ENCODE measurements around the gene XRCC3.

Gene XRCC3

GRCh38 chr14:103709814-103710213, 5.4 kb downstream of the XRCC3 start:
- Histone ChIP-seq H4K5ac (ENCODE audit: low read length) (no peak overlapping the region), H3K27ac (ENCODE audit: low read depth, low read length) (no peak overlapping the region), H2BK15ac (replicated peaks; ENCODE audit: low read depth) (no peak overlapping the region), H3K79me2 (ENCODE audit: control insufficient read depth, insufficient read depth, low read length) (peaks cover 6% of the 10 kb centered on the region), H3K27me3 (ENCODE audit: insufficient read depth, low read length, poor library complexity) (no peaks in the 10 kb centered on the region), H3K56ac (ENCODE audit: low read length) (no peak overlapping the region), H3K4ac (ENCODE audit: low read depth, low read length) (no peak overlapping the region), H3K4me3 (ENCODE audit: low read length) (no peak overlapping the region), H2AK5ac (ENCODE audit: low read length) (no peak overlapping the region), H4K8ac (ENCODE audit: low read depth, low read length) (no peak overlapping the region), H3K18ac (ENCODE audit: low read length) (no peak overlapping the region), H3K23ac (ENCODE audit: low read length) (no peak overlapping the region), H3K36me3 (ENCODE audit: control insufficient read depth, insufficient read depth, low read length) (peaks cover 5% of the 10 kb centered on the region), H3K9ac (ENCODE audit: low read length) (no peak overlapping the region), H3K4me2 (ENCODE audit: low read length) (no peak overlapping the region), H2BK5ac (ENCODE audit: low read length) (no peak overlapping the region), H3K79me1 (ENCODE audit: low read length) (peaks cover 8% of the 10 kb centered on the region), H2BK120ac (ENCODE audit: low read depth, low read length) (no peak overlapping the region), H3K4me1 (ENCODE audit: control insufficient read depth, low read depth, low read length) (peaks cover 3% of the 10 kb centered on the region)
- no peak for DNase-seq
- no CpG with 5 or more reads among the region's 15 CpGs for WGBS (ENCODE audit: extremely low coverage, insufficient coverage, low lambda C conversion rate)

GRCh38 chr14:103708750-103709187, 6.5 kb downstream of the XRCC3 start:
- Histone ChIP-seq H3K4me1 (ENCODE audit: control insufficient read depth, low read depth, low read length) (peaks cover 3% of the 10 kb centered on the region), H3K56ac (ENCODE audit: low read length) (no peak overlapping the region), H3K9ac (ENCODE audit: low read length) (no peak overlapping the region), H3K27me3 (ENCODE audit: insufficient read depth, low read length, poor library complexity) (no peaks in the 10 kb centered on the region), H3K4me3 (ENCODE audit: low read length) (no peak overlapping the region), H4K8ac (ENCODE audit: low read depth, low read length) (no peak overlapping the region), H2BK120ac (ENCODE audit: low read depth, low read length) (no peak overlapping the region), H3K79me2 (ENCODE audit: control insufficient read depth, insufficient read depth, low read length) (peaks cover 2% of the 10 kb centered on the region), H3K18ac (ENCODE audit: low read length) (no peak overlapping the region), H3K4ac (ENCODE audit: low read depth, low read length) (no peak overlapping the region), H3K79me1 (ENCODE audit: low read length) (peaks cover 5% of the 10 kb centered on the region), H3K27ac (ENCODE audit: low read depth, low read length) (no peak overlapping the region), H3K23ac (ENCODE audit: low read length) (no peak overlapping the region), H2AK5ac (ENCODE audit: low read length) (no peak overlapping the region), H3K36me3 (ENCODE audit: control insufficient read depth, insufficient read depth, low read length) (peaks cover 7% of the 10 kb centered on the region), H2BK15ac (replicated peaks; ENCODE audit: low read depth) (no peak overlapping the region), H4K5ac (ENCODE audit: low read length) (no peak overlapping the region), H2BK5ac (ENCODE audit: low read length) (no peak overlapping the region), H3K4me2 (ENCODE audit: low read length) (no peak overlapping the region)
- WGBS (ENCODE audit: extremely low coverage, insufficient coverage, low lambda C conversion rate) = no CpG with 5 or more reads among the region's 18 CpGs
- no peak for DNase-seq

- Histone ChIP-seq H3K36me3 (ENCODE audit: control insufficient read depth, insufficient read depth, low read length) (peaks cover 11% of the 10 kb centered on the region), H3K4me3 (ENCODE audit: low read length) (no peak overlapping the region), H4K5ac (ENCODE audit: low read length) (no peak overlapping the region), H3K4me2 (ENCODE audit: low read length) (no peak overlapping the region), H2BK120ac (ENCODE audit: low read depth, low read length) (no peak overlapping the region), H2AK5ac (ENCODE audit: low read length) (no peak overlapping the region), H3K79me2 (ENCODE audit: control insufficient read depth, insufficient read depth, low read length) (no peaks in the 10 kb centered on the region), H3K4ac (ENCODE audit: low read depth, low read length) (no peak overlapping the region), H2BK5ac (ENCODE audit: low read length) (no peak overlapping the region), H2BK15ac (replicated peaks; ENCODE audit: low read depth) (no peak overlapping the region), H3K23ac (ENCODE audit: low read length) (no peak overlapping the region), H3K79me1 (ENCODE audit: low read length) (peaks cover 2% of the 10 kb centered on the region), H3K4me1 (ENCODE audit: control insufficient read depth, low read depth, low read length) (peaks cover 3% of the 10 kb centered on the region), H3K18ac (ENCODE audit: low read length) (no peak overlapping the region), H3K9ac (ENCODE audit: low read length) (no peak overlapping the region), H3K27ac (ENCODE audit: low read depth, low read length) (no peak overlapping the region), H4K8ac (ENCODE audit: low read depth, low read length) (no peak overlapping the region), H3K27me3 (ENCODE audit: insufficient read depth, low read length, poor library complexity) (no peaks in the 10 kb centered on the region), H3K56ac (ENCODE audit: low read length) (no peak overlapping the region)
- WGBS (ENCODE audit: extremely low coverage, insufficient coverage, low lambda C conversion rate) = no CpG with 5 or more reads among the region's 29 CpGs
- no peak for DNase-seq
Measured at GRCh38 chr14:103707329-103708263, 7.7 kb downstream of the XRCC3 start.

GRCh38 chr14:103706551-103707328, 8.5 kb downstream of the XRCC3 start:
- H3K4me2 ChIP-seq (ENCODE audit: low read length) = no peak overlapping the region
- no peak overlapping the region for H2BK5ac ChIP-seq (ENCODE audit: low read length)
- no peak overlapping the region for H4K8ac ChIP-seq (ENCODE audit: low read depth, low read length)
- no peak overlapping the region for H3K9ac ChIP-seq (ENCODE audit: low read length)
- no peaks in the 10 kb centered on the region for H3K79me2 ChIP-seq (ENCODE audit: control insufficient read depth, insufficient read depth, low read length)
- H3K18ac ChIP-seq (ENCODE audit: low read length) = no peak overlapping the region
- no peak overlapping the region for H3K27ac ChIP-seq (ENCODE audit: low read depth, low read length)
- H3K23ac ChIP-seq (ENCODE audit: low read length) = no peak overlapping the region
- no peak overlapping the region for H3K4ac ChIP-seq (ENCODE audit: low read depth, low read length)
- no CpG with 5 or more reads among the region's 41 CpGs for WGBS (ENCODE audit: extremely low coverage, insufficient coverage, low lambda C conversion rate)
- no peak overlapping the region for H3K4me3 ChIP-seq (ENCODE audit: low read length)
- no peak overlapping the region for H2BK15ac ChIP-seq (replicated peaks; ENCODE audit: low read depth)
- H3K79me1 ChIP-seq (ENCODE audit: low read length) = no peaks in the 10 kb centered on the region
- H3K4me1 ChIP-seq (ENCODE audit: control insufficient read depth, low read depth, low read length) = peaks cover 3% of the 10 kb centered on the region
- H3K36me3 ChIP-seq (ENCODE audit: control insufficient read depth, insufficient read depth, low read length) = peaks cover 11% of the 10 kb centered on the region
- no peak overlapping the region for H4K5ac ChIP-seq (ENCODE audit: low read length)
- no peak overlapping the region for H3K56ac ChIP-seq (ENCODE audit: low read length)
- H3K27me3 ChIP-seq (ENCODE audit: insufficient read depth, low read length, poor library complexity) = no peaks in the 10 kb centered on the region
- no peak overlapping the region for H2AK5ac ChIP-seq (ENCODE audit: low read length)
- DNase-seq = no peak
- no peak overlapping the region for H2BK120ac ChIP-seq (ENCODE audit: low read depth, low read length)

GRCh38 chr14:103705504-103706284, 9.6 kb downstream of the XRCC3 start:
- Histone ChIP-seq H3K27ac (ENCODE audit: low read depth, low read length) (no peak overlapping the region), H3K56ac (ENCODE audit: low read length) (no peak overlapping the region), H3K79me2 (ENCODE audit: control insufficient read depth, insufficient read depth, low read length) (no peaks in the 10 kb centered on the region), H2BK15ac (replicated peaks; ENCODE audit: low read depth) (no peak overlapping the region), H4K5ac (ENCODE audit: low read length) (no peak overlapping the region), H3K27me3 (ENCODE audit: insufficient read depth, low read length, poor library complexity) (no peaks in the 10 kb centered on the region), H3K36me3 (ENCODE audit: control insufficient read depth, insufficient read depth, low read length) (peaks cover 11% of the 10 kb centered on the region), H4K8ac (ENCODE audit: low read depth, low read length) (no peak overlapping the region), H3K9ac (ENCODE audit: low read length) (no peak overlapping the region), H2AK5ac (ENCODE audit: low read length) (no peak overlapping the region), H3K4me1 (ENCODE audit: control insufficient read depth, low read depth, low read length) (no peaks in the 10 kb centered on the region), H3K79me1 (ENCODE audit: low read length) (no peaks in the 10 kb centered on the region), H3K4ac (ENCODE audit: low read depth, low read length) (no peak overlapping the region), H2BK5ac (ENCODE audit: low read length) (no peak overlapping the region), H3K4me3 (ENCODE audit: low read length) (no peak overlapping the region), H2BK120ac (ENCODE audit: low read depth, low read length) (no peak overlapping the region), H3K23ac (ENCODE audit: low read length) (no peak overlapping the region), H3K4me2 (ENCODE audit: low read length) (no peak overlapping the region), H3K18ac (ENCODE audit: low read length) (no peak overlapping the region)
- no peak for DNase-seq
- no CpG with 5 or more reads among the region's 28 CpGs for WGBS (ENCODE audit: extremely low coverage, insufficient coverage, low lambda C conversion rate)

Data from mesendoderm (in vitro differentiated cells).